HEK293 (cell line): Measurements from ENCODE around the gene FERMT1.

ENCODE experiments used
- CTCF ChIA-PET: fragments of 350-600 bp; formaldehyde crosslinking; extraction: SDS; loops from one replicate; lab custom pipeline; 2021; ENCODE audit warnings: antibody characterized with exemption; lab: Yijun Ruan, JAX
- POLR2A ChIA-PET: fragments of 300-600 bp; formaldehyde crosslinking; extraction: SDS; loops from one replicate; lab custom pipeline; 2020; ENCODE audit warnings: antibody characterized with exemption, inconsistent platforms; lab: Yijun Ruan, JAX
- H3K27ac ChIP-seq: fragments of 200-500 bp; sonication (Bioruptor generic); 2 replicates; pipeline ENCODE4 v1.5.1; 2014; ENCODE audit warnings: low read depth, low read length, control low read depth, inconsistent platforms; ENCODE audit errors: extremely low read depth
- H3K36me3 ChIP-seq, 2 experiments: fragments of 200-500 bp in 1 of 2; sonication (Bioruptor generic) in 1 of 2; 1 replicate in 1 of 2; 2 replicates in 1 of 2; pipeline ENCODE4 v1.5.1; 2014 to 2017; ENCODE audit warnings: inconsistent platforms in 2 of 2, low read length in 2 of 2; ENCODE audit not compliant: control insufficient read depth in 2 of 2, insufficient read depth in 1 of 2
- H3K4me1 ChIP-seq: fragments of 200-500 bp; sonication (Bioruptor generic); 2 replicates; pipeline ENCODE4 v1.5.1; 2014; ENCODE audit warnings: mild to moderate bottlenecking, low read length, inconsistent platforms; ENCODE audit not compliant: control insufficient read depth, insufficient read depth
- H3K4me3 ChIP-seq: 2 replicates; pipeline ENCODE4 v1.5.1; 2011; ENCODE audit warnings: low read depth, mild to moderate bottlenecking, control low read depth, low read length, moderate library complexity
- H3K9me3 ChIP-seq: fragments of 200-500 bp; sonication (Bioruptor generic); 2 replicates; pipeline ENCODE4 v1.5.1; 2014; ENCODE audit warnings: low read depth, low read length, inconsistent platforms; ENCODE audit not compliant: control insufficient read depth, insufficient read depth
- AEBP2 ChIP-seq: fragments of 450-650 bp; formaldehyde crosslinking; IDR thresholded peaks from 2 replicates; pipeline ENCODE4 v1.5.1; 2016; ENCODE audit warnings: missing biosample characterization, missing genetic modification characterization, borderline replicate concordance
- FEZF1 ChIP-seq: fragments of 450-650 bp; formaldehyde crosslinking; IDR thresholded peaks from 2 replicates; pipeline ENCODE4 v1.5.1; 2016; ENCODE audit warnings: missing biosample characterization, missing genetic modification characterization
- OVOL3 ChIP-seq: fragments of 450-650 bp; formaldehyde crosslinking; IDR thresholded peaks from 2 replicates; pipeline ENCODE4 v1.5.1; 2016; ENCODE audit warnings: missing biosample characterization, missing genetic modification characterization
- SETDB1 ChIP-seq: IDR thresholded peaks from one replicate; pipeline ENCODE4 v1.6.1; 2017; ENCODE audit warnings: mild to moderate bottlenecking, low read length, moderate library complexity, mixed read lengths; ENCODE audit not compliant: insufficient read length
- SP3 ChIP-seq: fragments of 450-650 bp; formaldehyde crosslinking; IDR thresholded peaks from 2 replicates; pipeline ENCODE4 v1.5.1; 2016; ENCODE audit warnings: missing biosample characterization, missing genetic modification characterization
- SP7 ChIP-seq: fragments of 450-650 bp; formaldehyde crosslinking; IDR thresholded peaks from 2 replicates; pipeline ENCODE4 v1.5.1; 2016; ENCODE audit warnings: missing biosample characterization, missing genetic modification characterization
- ZBTB20 ChIP-seq: fragments of 450-650 bp; formaldehyde crosslinking; IDR thresholded peaks from 2 replicates; pipeline ENCODE4 v1.5.1; 2016; ENCODE audit warnings: missing biosample characterization, missing genetic modification characterization
- ZFHX2 ChIP-seq: fragments of 450-650 bp; formaldehyde crosslinking; conservative IDR thresholded peaks from 2 replicates; pipeline ENCODE4 v1.5.1; 2016; ENCODE audit warnings: missing biosample characterization, missing genetic modification characterization
- ZFP3 ChIP-seq: fragments of 450-650 bp; formaldehyde crosslinking; IDR thresholded peaks from 2 replicates; pipeline ENCODE4 v1.5.1; 2016; ENCODE audit warnings: low read depth, missing biosample characterization, missing genetic modification characterization
- ZFP41 ChIP-seq: fragments of 450-650 bp; formaldehyde crosslinking; IDR thresholded peaks from 2 replicates; pipeline ENCODE4 v1.5.1; 2016; ENCODE audit warnings: missing biosample characterization, missing genetic modification characterization, borderline replicate concordance
- ZNF155 ChIP-seq: fragments of 450-650 bp; formaldehyde crosslinking; IDR thresholded peaks from 2 replicates; pipeline ENCODE4 v1.5.1; 2016; ENCODE audit warnings: missing biosample characterization, missing genetic modification characterization
- ZNF280D ChIP-seq: fragments of 450-650 bp; formaldehyde crosslinking; IDR thresholded peaks from 2 replicates; pipeline ENCODE4 v1.5.1; 2016; ENCODE audit warnings: missing biosample characterization, missing genetic modification characterization
- ZNF311 ChIP-seq: fragments of 450-650 bp; formaldehyde crosslinking; IDR thresholded peaks from 2 replicates; pipeline ENCODE4 v1.5.1; 2017; ENCODE audit warnings: missing biosample characterization, missing genetic modification characterization, borderline replicate concordance
- ZNF354C ChIP-seq: fragments of 450-650 bp; formaldehyde crosslinking; IDR thresholded peaks from 2 replicates; pipeline ENCODE4 v1.5.1; 2016; ENCODE audit warnings: missing biosample characterization, missing genetic modification characterization, low read depth, borderline replicate concordance
- ZNF423 ChIP-seq: fragments of 450-650 bp; formaldehyde crosslinking; IDR thresholded peaks from 2 replicates; pipeline ENCODE4 v1.5.1; 2016; ENCODE audit warnings: missing biosample characterization, missing genetic modification characterization
- ZNF529 ChIP-seq: fragments of 450-650 bp; formaldehyde crosslinking; IDR thresholded peaks from 2 replicates; pipeline ENCODE4 v1.5.1; 2017; ENCODE audit warnings: missing genetic modification characterization, missing biosample characterization; ENCODE audit not compliant: insufficient replicate concordance
- ZNF544 ChIP-seq: fragments of 450-650 bp; formaldehyde crosslinking; IDR thresholded peaks from 2 replicates; pipeline ENCODE4 v1.5.0; 2017; ENCODE audit warnings: missing biosample characterization, missing genetic modification characterization
- ZNF624 ChIP-seq: fragments of 450-650 bp; formaldehyde crosslinking; IDR thresholded peaks from 2 replicates; pipeline ENCODE4 v1.5.1; 2017; ENCODE audit warnings: missing biosample characterization, missing genetic modification characterization
- ZNF629 ChIP-seq: fragments of 450-650 bp; formaldehyde crosslinking; IDR thresholded peaks from 2 replicates; pipeline ENCODE4 v1.5.1; 2017; ENCODE audit warnings: missing biosample characterization, missing genetic modification characterization
- ZNF660 ChIP-seq: fragments of 450-650 bp; IDR thresholded peaks from 2 replicates; pipeline ENCODE4 v1.5.1; 2018; ENCODE audit warnings: missing biosample characterization, mild to moderate bottlenecking, missing genetic modification characterization
- ZNF677 ChIP-seq: fragments of 450-650 bp; IDR thresholded peaks from 2 replicates; pipeline ENCODE4 v1.5.0; 2018; ENCODE audit warnings: missing biosample characterization, mild to moderate bottlenecking, missing genetic modification characterization, moderate library complexity
- ZNF785 ChIP-seq: fragments of 450-650 bp; formaldehyde crosslinking; IDR thresholded peaks from 2 replicates; pipeline ENCODE4 v1.5.1; 2016; ENCODE audit warnings: missing biosample characterization, missing genetic modification characterization
- ZNF837 ChIP-seq: fragments of 450-650 bp; formaldehyde crosslinking; IDR thresholded peaks from 2 replicates; pipeline ENCODE4 v1.5.1; 2016; ENCODE audit warnings: missing biosample characterization, missing genetic modification characterization
- ZSCAN23 ChIP-seq: fragments of 450-650 bp; formaldehyde crosslinking; IDR thresholded peaks from 2 replicates; pipeline ENCODE4 v1.5.1; 2016; ENCODE audit warnings: missing biosample characterization, missing genetic modification characterization
- TF ChIP-seq, protein P1 (sequence below): fragments of 450-650 bp; formaldehyde crosslinking; IDR thresholded peaks from 2 replicates; pipeline ENCODE4 v1.5.1; 2016; ENCODE audit warnings: missing biosample characterization, missing genetic modification characterization
- TF ChIP-seq, protein P2 (sequence below): fragments of 450-650 bp; formaldehyde crosslinking; IDR thresholded peaks from 2 replicates; pipeline ENCODE4 v1.5.1; 2017; ENCODE audit warnings: missing biosample characterization, missing genetic modification characterization
- TF ChIP-seq, protein P3 (sequence below): fragments of 450-650 bp; formaldehyde crosslinking; IDR thresholded peaks from 2 replicates; pipeline ENCODE4 v1.5.1; 2017; ENCODE audit warnings: missing biosample characterization, missing genetic modification characterization

Gene FERMT1

DNA sequence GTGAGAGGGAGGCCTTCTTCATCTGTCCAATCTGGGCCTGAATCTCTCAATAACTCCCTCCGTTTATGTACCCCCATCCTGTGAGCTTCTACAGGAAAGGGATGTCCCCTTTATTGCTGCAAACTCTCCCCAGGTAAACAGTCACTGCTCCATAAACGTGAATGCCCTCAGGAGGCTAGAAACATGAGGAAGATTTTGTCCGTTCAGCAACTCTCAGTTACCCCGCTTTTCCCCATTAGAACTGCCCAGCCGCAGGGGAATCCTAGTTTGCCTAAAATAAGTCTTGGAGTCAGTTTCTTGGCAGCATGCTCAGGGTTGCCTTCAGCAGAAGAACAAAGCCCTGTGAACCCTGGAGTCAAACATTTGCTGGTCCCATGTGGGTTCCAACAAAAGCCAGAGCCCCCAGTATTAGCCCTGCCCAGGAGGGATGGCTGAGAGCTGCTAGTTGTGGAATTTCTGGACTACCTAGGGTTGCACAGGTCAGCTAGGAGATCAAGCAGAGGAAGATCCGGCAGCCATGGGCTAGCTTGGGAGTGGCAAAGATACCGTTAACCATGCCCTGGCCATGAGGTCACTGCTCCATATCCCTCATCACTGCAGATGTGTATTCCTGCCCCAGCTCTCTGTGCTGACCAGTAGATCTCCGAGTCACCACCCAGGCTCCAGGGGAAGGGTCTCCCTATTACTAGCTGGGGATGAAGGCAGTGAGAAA, 69.6 kb downstream of the FERMT1 start:
- no peak overlapping the region for H3K4me3 ChIP-seq
- H3K4me1 ChIP-seq, result peaks cover 5% of the 10 kb centered on the region
- no peak overlapping the region for H3K27ac ChIP-seq
- CTCF ChIA-PET, result interaction anchor here (0.7 to 0.8 kb wide), 2 partner anchors 72 to 77 kb away, joined by 3 read pairs; no protein-coding TSS in a partner anchor
- POLR2A ChIA-PET, result interaction anchor here (1.3 kb wide), 1 partner anchor 10 kb away, joined by 4 read pairs; no protein-coding TSS in a partner anchor
- no peaks in the 10 kb centered on the region for H3K36me3 ChIP-seq
- H3K9me3 ChIP-seq, result no peaks in the 10 kb centered on the region
- TF ChIP-seq, protein P1, sequence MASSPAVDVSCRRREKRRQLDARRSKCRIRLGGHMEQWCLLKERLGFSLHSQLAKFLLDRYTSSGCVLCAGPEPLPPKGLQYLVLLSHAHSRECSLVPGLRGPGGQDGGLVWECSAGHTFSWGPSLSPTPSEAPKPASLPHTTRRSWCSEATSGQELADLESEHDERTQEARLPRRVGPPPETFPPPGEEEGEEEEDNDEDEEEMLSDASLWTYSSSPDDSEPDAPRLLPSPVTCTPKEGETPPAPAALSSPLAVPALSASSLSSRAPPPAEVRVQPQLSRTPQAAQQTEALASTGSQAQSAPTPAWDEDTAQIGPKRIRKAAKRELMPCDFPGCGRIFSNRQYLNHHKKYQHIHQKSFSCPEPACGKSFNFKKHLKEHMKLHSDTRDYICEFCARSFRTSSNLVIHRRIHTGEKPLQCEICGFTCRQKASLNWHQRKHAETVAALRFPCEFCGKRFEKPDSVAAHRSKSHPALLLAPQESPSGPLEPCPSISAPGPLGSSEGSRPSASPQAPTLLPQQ, result no peak
- TF ChIP-seq ZNF624 (tag by site-specific recombination), result no peak
- TF ChIP-seq ZBTB20 (tag by site-specific recombination), result no peak
- TF ChIP-seq, protein P2, sequence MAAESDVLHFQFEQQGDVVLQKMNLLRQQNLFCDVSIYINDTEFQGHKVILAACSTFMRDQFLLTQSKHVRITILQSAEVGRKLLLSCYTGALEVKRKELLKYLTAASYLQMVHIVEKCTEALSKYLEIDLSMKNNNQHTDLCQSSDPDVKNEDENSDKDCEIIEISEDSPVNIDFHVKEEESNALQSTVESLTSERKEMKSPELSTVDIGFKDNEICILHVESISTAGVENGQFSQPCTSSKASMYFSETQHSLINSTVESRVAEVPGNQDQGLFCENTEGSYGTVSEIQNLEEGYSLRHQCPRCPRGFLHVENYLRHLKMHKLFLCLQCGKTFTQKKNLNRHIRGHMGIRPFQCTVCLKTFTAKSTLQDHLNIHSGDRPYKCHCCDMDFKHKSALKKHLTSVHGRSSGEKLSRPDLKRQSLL, result no peak
- TF ChIP-seq SETDB1, result no peak
- no peak for TF ChIP-seq ZNF544 (tag by site-specific recombination)
- TF ChIP-seq FEZF1 (tag by site-specific recombination), result no peak
- no peak for TF ChIP-seq ZFP41 (tag by site-specific recombination)
- no peak for TF ChIP-seq ZSCAN23 (tag by site-specific recombination)
- TF ChIP-seq OVOL3 (tag by site-specific recombination), result no peak
- no peak for TF ChIP-seq SP7 (tag by site-specific recombination)
- TF ChIP-seq ZNF837, result no peak
- no peak for TF ChIP-seq AEBP2
- no peak for TF ChIP-seq ZNF677 (tag by site-specific recombination)
- TF ChIP-seq ZNF785, result no peak
- no peak for TF ChIP-seq ZFP3 (tag by site-specific recombination)

GRCh38 chr20:6051505-6051904, 71.3 kb downstream of the FERMT1 start:
- H3K4me3 ChIP-seq, result no peak overlapping the region
- CTCF ChIA-PET, result no interaction called here
- no peak overlapping the region for H3K27ac ChIP-seq
- POLR2A ChIA-PET, result no interaction called here
- peaks cover 5% of the 10 kb centered on the region; the same call in 1 of the 2 replicates for H3K4me1 ChIP-seq
- H3K36me3 ChIP-seq, result no peaks in the 10 kb centered on the region
- H3K9me3 ChIP-seq, result no peaks in the 10 kb centered on the region
- no peak for TF ChIP-seq ZNF354C
- TF ChIP-seq, protein P3, sequence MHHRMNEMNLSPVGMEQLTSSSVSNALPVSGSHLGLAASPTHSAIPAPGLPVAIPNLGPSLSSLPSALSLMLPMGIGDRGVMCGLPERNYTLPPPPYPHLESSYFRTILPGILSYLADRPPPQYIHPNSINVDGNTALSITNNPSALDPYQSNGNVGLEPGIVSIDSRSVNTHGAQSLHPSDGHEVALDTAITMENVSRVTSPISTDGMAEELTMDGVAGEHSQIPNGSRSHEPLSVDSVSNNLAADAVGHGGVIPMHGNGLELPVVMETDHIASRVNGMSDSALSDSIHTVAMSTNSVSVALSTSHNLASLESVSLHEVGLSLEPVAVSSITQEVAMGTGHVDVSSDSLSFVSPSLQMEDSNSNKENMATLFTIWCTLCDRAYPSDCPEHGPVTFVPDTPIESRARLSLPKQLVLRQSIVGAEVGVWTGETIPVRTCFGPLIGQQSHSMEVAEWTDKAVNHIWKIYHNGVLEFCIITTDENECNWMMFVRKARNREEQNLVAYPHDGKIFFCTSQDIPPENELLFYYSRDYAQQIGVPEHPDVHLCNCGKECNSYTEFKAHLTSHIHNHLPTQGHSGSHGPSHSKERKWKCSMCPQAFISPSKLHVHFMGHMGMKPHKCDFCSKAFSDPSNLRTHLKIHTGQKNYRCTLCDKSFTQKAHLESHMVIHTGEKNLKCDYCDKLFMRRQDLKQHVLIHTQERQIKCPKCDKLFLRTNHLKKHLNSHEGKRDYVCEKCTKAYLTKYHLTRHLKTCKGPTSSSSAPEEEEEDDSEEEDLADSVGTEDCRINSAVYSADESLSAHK, result no peak
- TF ChIP-seq ZSCAN23 (tag by site-specific recombination), result no peak
- TF ChIP-seq ZNF311 (tag by site-specific recombination), result no peak
- TF ChIP-seq ZNF660 (tag by site-specific recombination), result no peak
- TF ChIP-seq ZNF155 (tag by site-specific recombination), result no peak
- no peak for TF ChIP-seq ZNF629 (tag by site-specific recombination)
- TF ChIP-seq ZNF529, result no peak
- TF ChIP-seq ZNF280D (tag by site-specific recombination), result no peak
- no peak for TF ChIP-seq ZFHX2 (tag by site-specific recombination)
- TF ChIP-seq ZNF423 (tag by site-specific recombination), result no peak
- TF ChIP-seq SP3 (tag by site-specific recombination), result no peak
